ENCODE results near the gene PCDHGA1.

PCDHGA1 gene

DNA sequence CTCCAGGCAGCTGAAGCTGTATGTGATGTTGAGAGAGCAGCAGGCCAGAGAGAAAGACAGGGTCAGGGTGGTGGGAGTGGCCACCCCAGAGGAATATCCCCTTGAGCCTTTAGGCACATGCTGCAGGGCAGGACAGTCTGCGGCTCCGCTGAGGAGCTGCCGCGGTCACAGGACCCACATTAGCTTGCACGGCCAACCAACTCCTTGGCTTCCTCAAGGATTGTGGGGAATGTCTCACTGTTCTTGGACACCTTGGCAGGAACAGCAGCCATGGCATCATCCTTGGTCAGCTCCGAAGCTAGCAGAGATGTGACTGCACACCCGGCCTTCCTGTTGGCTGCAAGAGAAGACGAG, 186.3 kb downstream of the PCDHGA1 start:
- Histone ChIP-seq H3K4me3 (ENCODE audit: low read depth, low read length) (no peak overlapping the region), H3K4me1 (peaks cover 7% of the 10 kb centered on the region)

DNA sequence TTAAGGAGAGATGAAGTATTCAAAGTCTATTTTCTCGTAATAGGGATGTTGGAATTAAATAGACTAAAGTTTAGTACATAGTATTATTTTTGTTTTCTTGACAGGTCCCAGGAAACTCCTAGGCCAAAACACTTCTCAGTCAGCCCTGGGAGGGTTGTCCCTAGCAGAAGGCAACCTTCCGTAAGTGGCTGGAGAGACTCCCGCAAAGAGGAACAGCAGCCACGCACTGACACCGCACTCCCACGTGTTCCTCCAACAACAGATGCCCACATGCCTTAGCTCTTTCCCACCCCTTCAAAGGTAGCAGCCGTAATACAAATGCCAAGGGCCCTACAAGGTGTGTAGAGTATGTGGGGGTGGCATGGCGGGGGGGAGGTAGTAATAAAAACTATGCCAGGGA, 187.0 kb downstream of the PCDHGA1 start:
- TF ChIP-seq, protein P1, sequence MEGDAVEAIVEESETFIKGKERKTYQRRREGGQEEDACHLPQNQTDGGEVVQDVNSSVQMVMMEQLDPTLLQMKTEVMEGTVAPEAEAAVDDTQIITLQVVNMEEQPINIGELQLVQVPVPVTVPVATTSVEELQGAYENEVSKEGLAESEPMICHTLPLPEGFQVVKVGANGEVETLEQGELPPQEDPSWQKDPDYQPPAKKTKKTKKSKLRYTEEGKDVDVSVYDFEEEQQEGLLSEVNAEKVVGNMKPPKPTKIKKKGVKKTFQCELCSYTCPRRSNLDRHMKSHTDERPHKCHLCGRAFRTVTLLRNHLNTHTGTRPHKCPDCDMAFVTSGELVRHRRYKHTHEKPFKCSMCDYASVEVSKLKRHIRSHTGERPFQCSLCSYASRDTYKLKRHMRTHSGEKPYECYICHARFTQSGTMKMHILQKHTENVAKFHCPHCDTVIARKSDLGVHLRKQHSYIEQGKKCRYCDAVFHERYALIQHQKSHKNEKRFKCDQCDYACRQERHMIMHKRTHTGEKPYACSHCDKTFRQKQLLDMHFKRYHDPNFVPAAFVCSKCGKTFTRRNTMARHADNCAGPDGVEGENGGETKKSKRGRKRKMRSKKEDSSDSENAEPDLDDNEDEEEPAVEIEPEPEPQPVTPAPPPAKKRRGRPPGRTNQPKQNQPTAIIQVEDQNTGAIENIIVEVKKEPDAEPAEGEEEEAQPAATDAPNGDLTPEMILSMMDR (IDR thresholded peaks at IDR 0.05; ENCODE audit: low read depth, low read length) = no peak
- H3K4me3 ChIP-seq (ENCODE audit: low read depth, low read length) = no peak overlapping the region
- DNase-seq = no peak
- H3K4me1 ChIP-seq = peaks cover 7% of the 10 kb centered on the region
- H3K9me3 ChIP-seq = no peaks in the 10 kb centered on the region
- no peaks in the 10 kb centered on the region for H3K27me3 ChIP-seq
- H3K36me3 ChIP-seq = peaks cover 52% of the 10 kb centered on the region

More for the DNA sequence above, 186.3 kb downstream of the PCDHGA1 start:
- TF ChIP-seq, protein P1 (IDR thresholded peaks at IDR 0.05; ENCODE audit: low read depth, low read length) = no peak
- H3K27me3 ChIP-seq = no peaks in the 10 kb centered on the region
- no peaks in the 10 kb centered on the region for H3K9me3 ChIP-seq
- peaks cover 52% of the 10 kb centered on the region for H3K36me3 ChIP-seq
- no peak for DNase-seq

DNA sequence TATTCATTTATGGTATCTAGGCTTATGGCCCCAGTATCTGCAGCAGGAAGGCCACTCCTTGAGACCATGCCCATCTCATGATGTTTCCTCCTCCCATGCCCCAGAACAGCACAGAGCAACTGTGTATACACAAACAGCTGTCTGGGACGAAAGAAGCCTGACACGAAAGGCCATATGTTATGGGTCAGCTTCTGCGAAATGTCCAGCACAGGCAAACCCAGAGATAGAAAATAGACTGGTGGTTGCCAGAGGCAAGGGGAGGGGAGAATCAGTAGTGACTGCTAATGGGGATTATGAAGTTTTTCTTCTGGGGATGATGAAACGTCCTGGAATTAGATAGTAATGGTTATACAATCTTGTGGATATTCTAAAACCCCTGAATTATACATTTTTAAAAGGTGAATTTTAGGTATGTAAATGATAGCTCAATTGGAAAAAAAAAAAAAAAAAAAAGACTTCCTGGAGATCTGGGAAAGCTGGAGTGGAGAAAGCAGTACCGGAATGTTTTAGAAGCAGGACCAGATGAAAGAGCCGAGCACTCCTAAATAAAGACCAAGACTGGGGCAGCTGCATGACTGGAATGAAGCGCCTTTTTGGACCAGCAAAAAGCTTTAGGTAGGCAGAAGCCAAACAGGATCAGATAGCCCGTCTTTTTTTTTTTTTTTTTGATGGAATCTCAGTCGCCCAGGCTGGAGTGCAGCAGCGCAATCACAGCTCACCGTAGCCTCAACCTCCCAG, 187.7 kb downstream of the PCDHGA1 start:
- no peak for DNase-seq
- TF ChIP-seq, protein P1 (IDR thresholded peaks at IDR 0.05; ENCODE audit: low read depth, low read length) = no peak
- Histone ChIP-seq H3K27me3 (no peaks in the 10 kb centered on the region), H3K4me1 (peaks cover 7% of the 10 kb centered on the region), H3K9me3 (no peaks in the 10 kb centered on the region), H3K36me3 (peaks cover 59% of the 10 kb centered on the region), H3K4me3 (ENCODE audit: low read depth, low read length) (no peak overlapping the region)

DNA sequence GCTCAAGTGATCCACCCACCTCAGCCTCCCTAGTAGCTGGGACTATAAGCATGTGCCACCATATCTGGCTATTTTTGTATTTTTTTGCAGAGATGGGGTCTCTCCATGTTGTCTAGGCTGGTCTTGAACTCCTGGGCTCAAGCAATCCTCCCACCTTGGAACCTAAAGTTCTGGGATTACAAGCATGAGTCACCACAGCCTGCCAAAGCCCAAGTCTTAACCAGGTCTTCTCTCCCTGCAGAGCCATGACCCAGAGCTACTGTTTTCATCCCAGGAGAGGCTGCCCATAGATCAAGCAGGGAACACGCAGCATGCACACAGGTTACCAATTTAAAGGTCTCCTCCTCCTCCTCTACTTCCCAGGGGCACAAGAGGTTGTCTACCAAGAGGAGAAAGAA, 188.3 kb downstream of the PCDHGA1 start:
- no peak overlapping the region for H3K4me3 ChIP-seq (ENCODE audit: low read depth, low read length)
- H3K36me3 ChIP-seq = peaks cover 63% of the 10 kb centered on the region
- no peaks in the 10 kb centered on the region for H3K27me3 ChIP-seq
- TF ChIP-seq, protein P1 (IDR thresholded peaks at IDR 0.05; ENCODE audit: low read depth, low read length) = no peak
- DNase-seq = no peak
- H3K4me1 ChIP-seq = peaks cover 7% of the 10 kb centered on the region
- H3K9me3 ChIP-seq = no peaks in the 10 kb centered on the region

DNA sequence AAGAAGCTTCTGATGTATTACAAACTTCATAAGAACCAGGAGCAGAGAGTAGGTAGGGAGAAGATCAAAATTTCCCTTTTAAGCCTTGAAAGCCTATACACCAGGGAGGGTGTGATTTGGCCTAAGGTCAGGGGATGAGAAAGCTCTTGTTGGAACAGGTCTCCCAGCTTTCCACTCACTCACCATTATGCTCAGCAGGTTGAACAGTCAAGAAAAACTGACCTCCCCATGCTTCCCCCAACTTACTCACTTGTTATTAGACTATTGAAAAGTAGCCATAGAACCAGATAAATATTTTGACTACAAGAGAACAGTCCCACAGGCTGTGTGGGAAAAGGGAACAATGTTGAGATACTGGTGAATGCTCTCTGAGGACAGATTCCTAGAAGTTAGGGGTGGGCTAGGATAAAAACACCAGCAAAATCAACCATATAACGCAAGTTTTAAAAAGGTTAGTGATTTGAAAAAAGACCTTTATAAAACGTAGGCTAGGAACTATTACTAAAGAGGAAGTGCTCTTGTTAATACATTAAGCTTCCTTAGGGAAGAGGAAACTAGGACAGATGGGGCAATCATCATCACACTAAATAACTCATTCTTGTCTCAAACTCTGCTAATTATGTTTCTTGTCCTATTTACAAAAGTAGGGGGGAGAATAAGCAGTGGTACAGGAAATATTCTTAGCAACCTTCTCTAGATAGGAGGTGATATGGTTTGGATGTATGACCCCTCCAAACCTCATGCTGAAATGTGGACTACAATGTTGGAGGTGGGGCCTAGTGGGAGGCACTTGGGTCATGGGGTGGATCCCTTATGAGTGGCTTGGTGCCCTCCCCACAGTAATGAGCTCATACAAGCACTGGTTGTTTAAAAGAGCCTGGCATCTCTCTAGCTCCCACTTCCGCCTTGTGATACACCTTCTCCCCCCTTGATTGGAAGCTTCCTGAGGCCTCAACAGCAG, 189.6 kb downstream of the PCDHGA1 start:
- DNase-seq = no peak
- Histone ChIP-seq H3K4me1 (peaks cover 8% of the 10 kb centered on the region), H3K9me3 (no peaks in the 10 kb centered on the region), H3K36me3 (peaks cover 70% of the 10 kb centered on the region), H3K4me3 (ENCODE audit: low read depth, low read length) (no peak overlapping the region), H3K27me3 (no peaks in the 10 kb centered on the region)
- TF ChIP-seq, protein P1 (IDR thresholded peaks at IDR 0.05; ENCODE audit: low read depth, low read length) = no peak
